Fibroblast of pulmonary artery (primary cell): Measurements from ENCODE around the gene DCLK1.

Source experiments
- DNase-seq: peaks from one replicate; pipeline ENCODE4 v3.0.0-alpha.2; 2010; ENCODE audit warnings: low read depth
- H3K4me3 ChIP-seq: replicated peaks from 2 replicates; pipeline ENCODE4 v1.5.1; 2011; ENCODE audit warnings: low read depth, mild to moderate bottlenecking, control low read depth, low read length, moderate library complexity
- CTCF ChIP-seq: IDR thresholded peaks from 2 replicates; pipeline ENCODE4 v1.5.1; 2011; ENCODE audit warnings: mild to moderate bottlenecking, control low read depth, low read length, inconsistent platforms; ENCODE audit errors: missing control alignments

The DCLK1 gene

GRCh38 chr13:35722458-35723052, 408.6 kb downstream of the DCLK1 start:
- TF ChIP-seq CTCF, result no peak
- DNase-seq, result no peak

GRCh38 chr13:35720690-35721554, 410.3 kb downstream of the DCLK1 start:
- DNase-seq, result peak; percentile 55
- TF ChIP-seq CTCF, result peak; percentile 97
- peak overlapping the region; percentile 37 for H3K4me3 ChIP-seq

More at GRCh38 chr13:35722458-35723052, 408.6 kb downstream of the DCLK1 start:
- no peak overlapping the region for H3K4me3 ChIP-seq

- H3K4me3 ChIP-seq, result no peak overlapping the region
- TF ChIP-seq CTCF, result no peak
- DNase-seq, result no peak
Measured at GRCh38 chr13:35720290-35720689, 410.9 kb downstream of the DCLK1 start.
